K562 (cell line): Measurements from ENCODE around the gene PIP5KL1. TPM values are rescaled to one million over a fixed set of nuclear protein-coding genes. Genes with fewer than 3 reads are reported as not detected.

ENCODE experiments used
- BCLAF1 ChIP-seq, 2 experiments: fragments of 450-650 bp in 1 of 2; IDR thresholded peaks; 2 replicates each; pipeline ENCODE4 v1.6.1; 2011 to 2017; ENCODE audit warnings: low read depth in 2 of 2, antibody characterized with exemption in 1 of 2, borderline replicate concordance in 1 of 2, low read length in 1 of 2, mild to moderate bottlenecking in 1 of 2, mixed read lengths in 1 of 2; ENCODE audit not compliant: control insufficient read depth in 1 of 2
- FIP1L1 ChIP-seq: fragments of 200-400 bp; formaldehyde crosslinking; IDR thresholded peaks from 2 replicates; pipeline ENCODE4 v1.6.1; 2018; ENCODE audit warnings: mild to moderate bottlenecking, low read depth, low read length; ENCODE audit not compliant: poor library complexity, severe bottlenecking
- HLTF ChIP-seq: fragments of 450-650 bp; IDR thresholded peaks from 2 replicates; pipeline ENCODE4 v1.6.1; 2016
- NR4A1 ChIP-seq, 2 experiments: fragments of 250-450 bp in 1 of 2; fragments of 450-650 bp in 1 of 2; sonication (Bioruptor Pico) in 1 of 2; IDR thresholded peaks; 2 replicates each; pipeline versions ENCODE4 v1.4.0 to v1.6.1; 2016 to 2020; ENCODE audit warnings: mild to moderate bottlenecking in 2 of 2, missing compliant biosample characterization in 1 of 2, missing genetic modification characterization in 1 of 2, moderate library complexity in 1 of 2
- POU5F1 ChIP-seq: fragments of 150-350 bp; IDR thresholded peaks from 2 replicates; pipeline ENCODE4 v1.6.1; 2014; ENCODE audit warnings: borderline replicate concordance, low read length, low read depth, mild to moderate bottlenecking; ENCODE audit not compliant: partially characterized antibody
- ZBTB7A ChIP-seq: IDR thresholded peaks from 2 replicates; pipeline ENCODE4 v1.6.1; 2011; ENCODE audit warnings: low read depth, mild to moderate bottlenecking, low read length, moderate library complexity, borderline replicate concordance; ENCODE audit not compliant: control insufficient read depth
- ZFP36 ChIP-seq: fragments of 150-350 bp; IDR thresholded peaks from 2 replicates; pipeline ENCODE4 v1.6.1; 2018; ENCODE audit warnings: low read length, low read depth; ENCODE audit not compliant: partially characterized antibody
- ZNF12 ChIP-seq: sonication (generic); formaldehyde crosslinking; IDR thresholded peaks from 2 replicates; pipeline ENCODE4 v1.4.0; 2020; ENCODE audit warnings: mild to moderate bottlenecking, missing genetic modification reagents
- ZNF407 ChIP-seq: fragments of 450-650 bp; IDR thresholded peaks from 2 replicates; pipeline ENCODE4 v1.6.1; 2016; ENCODE audit warnings: low read depth
- polyA plus RNA-seq, 8 experiments: library from polyadenylated mRNA; depleted of rRNA in 4 of 8; stranded (reverse) in 5 of 8; unstranded in 3 of 8; fragments of >200 nt; fragmentation: Nextera tagmentation in 2 of 8; fragmentation: Illumina TruSeq in 1 of 8; extraction: Ambion mirVana in 2 of 8; extraction: Trizol in 1 of 8; gene quantifications; 2 replicates each; pipeline versions ENCODE4 v1.2.1 to v1.2.3, GENCODE V29; 2011 to 2014; ENCODE audit warnings: inconsistent platforms in 1 of 8, missing spikeins in 1 of 8
- total RNA-seq, 7 experiments: library from RNA; depleted of rRNA in 6 of 7; stranded (reverse); fragments of >200 nt in 6 of 7; fragmentation: Illumina TruSeq in 2 of 7; extraction: Trizol in 2 of 7; gene quantifications; 2 replicates each; pipeline versions ENCODE4 v1.2.1 to v1.2.3, GENCODE V29; 2011 to 2021; ENCODE audit warnings: low replicate concordance in 1 of 7
- TF ChIP-seq, protein P1 (sequence below): fragments of 450-650 bp; conservative IDR thresholded peaks from 2 replicates; pipeline ENCODE4 v1.6.1; 2016; ENCODE audit warnings: missing genetic modification characterization, low read depth, mild to moderate bottlenecking, control low read depth, missing compliant biosample characterization

Gene PIP5KL1
- total and polyA plus RNA-seq, 9 of the 15 experiments (the other 6 are each of a cell fraction or from before 2014, with no cell fraction given) = 0.18 to 4.8 (median 1.2) TPM

DNA sequence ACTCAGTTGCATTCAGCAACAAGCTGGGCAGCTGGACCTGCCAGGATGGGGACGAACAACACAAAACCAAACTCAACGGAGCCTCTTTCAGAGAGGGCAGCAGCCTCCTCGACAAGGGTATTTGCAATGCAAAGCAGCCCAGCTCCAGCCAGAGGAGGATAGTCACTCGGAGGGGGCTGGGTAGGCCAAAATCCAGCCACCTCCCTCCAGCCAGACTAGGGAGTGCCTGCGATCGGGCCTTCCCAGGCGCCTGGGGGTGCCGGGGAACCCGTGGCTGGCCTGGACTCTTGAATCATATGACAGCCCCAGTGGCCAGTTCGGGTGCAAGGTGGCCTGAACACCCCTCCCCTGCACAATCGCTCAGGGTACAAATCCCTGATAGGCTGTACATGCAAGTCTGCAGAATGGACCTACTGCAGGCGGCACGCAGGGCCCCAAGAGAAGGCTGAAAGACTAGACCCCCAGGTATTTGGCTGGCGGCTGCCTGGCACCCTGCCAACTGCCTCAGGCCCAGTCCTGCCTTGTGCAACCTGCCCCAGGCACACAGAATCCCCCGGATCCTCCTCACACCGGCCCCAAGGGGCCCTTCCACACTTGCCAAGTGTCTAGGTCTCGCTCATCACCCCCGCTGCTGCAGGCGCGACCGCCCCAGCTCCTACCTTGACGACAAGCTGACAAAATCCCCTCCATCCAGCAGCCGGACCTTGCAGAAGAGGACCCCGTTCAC lies 48.9 kb upstream of the PIP5KL1 start (continued):
- TF ChIP-seq ZNF407 (no peak), HLTF (no peak), ZBTB7A (no peak), POU5F1 (no peak), BCLAF1 (IDR thresholded peaks at IDR 0.05; ENCODE audit: borderline replicate concordance in 1 of 2, control insufficient read depth in 1 of 2, low read depth in 2 of 2, low read length in 1 of 2) (no peak), FIP1L1 (peak; percentile 18), ZFP36 (no peak), NR4A1 (CRISPR knock-in tag; IDR thresholded peaks at IDR 0.05) (no peak), NR4A1 (tag; IDR thresholded peaks at IDR 0.05) (no peak), ZNF12 (CRISPR knock-in tag) (no peak)
- TF ChIP-seq, protein P1, sequence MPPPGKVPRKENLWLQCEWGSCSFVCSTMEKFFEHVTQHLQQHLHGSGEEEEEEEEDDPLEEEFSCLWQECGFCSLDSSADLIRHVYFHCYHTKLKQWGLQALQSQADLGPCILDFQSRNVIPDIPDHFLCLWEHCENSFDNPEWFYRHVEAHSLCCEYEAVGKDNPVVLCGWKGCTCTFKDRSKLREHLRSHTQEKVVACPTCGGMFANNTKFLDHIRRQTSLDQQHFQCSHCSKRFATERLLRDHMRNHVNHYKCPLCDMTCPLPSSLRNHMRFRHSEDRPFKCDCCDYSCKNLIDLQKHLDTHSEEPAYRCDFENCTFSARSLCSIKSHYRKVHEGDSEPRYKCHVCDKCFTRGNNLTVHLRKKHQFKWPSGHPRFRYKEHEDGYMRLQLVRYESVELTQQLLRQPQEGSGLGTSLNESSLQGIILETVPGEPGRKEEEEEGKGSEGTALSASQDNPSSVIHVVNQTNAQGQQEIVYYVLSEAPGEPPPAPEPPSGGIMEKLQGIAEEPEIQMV (tag) = no peak
